IMR-90 (cell line): Measurements from ENCODE around the gene EMX1. TPM values are rescaled to one million over a fixed set of nuclear protein-coding genes. Genes with fewer than 3 reads are reported as not detected.
A peak's percentile ranks its signal among the peaks of the same experiment; 100 is the strongest.

ENCODE experiments used
- ATAC-seq: fragments of 200-7000 bp; cut with Tn5 transposase; 2 replicates; pipeline ENCODE4 v1.9.1; 2020; ENCODE audit warnings: low read depth, mild to moderate bottlenecking, moderate library complexity
- BruUV-seq: library from RNA; stranded (reverse); fragments of 400-500 nt; replicated peaks from 2 replicates; lab custom pipeline; 2021; lab: Mats Ljungman, UMichigan
- CTCF ChIA-PET: fragments of 300-600 bp; formaldehyde crosslinking; extraction: SDS; loops from one replicate; lab custom pipeline; 2021; ENCODE audit warnings: antibody characterized with exemption; lab: Yijun Ruan, JAX
- POLR2A ChIA-PET: fragments of 300-600 bp; sonication (Branson Sonifier 250); formaldehyde crosslinking; loops from one replicate; lab custom pipeline; 2022; ENCODE audit warnings: antibody characterized with exemption; ENCODE audit not compliant: unreplicated experiment; lab: Charles Lee
- DNase-seq: peaks from one replicate; pipeline ENCODE4 v3.0.0; 2013
- H2AFZ ChIP-seq: replicated peaks from 2 replicates; pipeline ENCODE3; 2013; ENCODE audit warnings: low read length, mild to moderate bottlenecking; ENCODE audit not compliant: poor library complexity
- H2AK5ac ChIP-seq: 2 replicates; pipeline ENCODE4 v1.6.1; 2013; ENCODE audit warnings: low read depth, low read length, inconsistent platforms
- H2AK9ac ChIP-seq: replicated peaks from 2 replicates; pipeline ENCODE3; 2013; ENCODE audit warnings: mild to moderate bottlenecking, low read depth, low read length, moderate library complexity; ENCODE audit not compliant: poor library complexity
- H2BK120ac ChIP-seq: 2 replicates; pipeline ENCODE4 v1.6.1; 2013; ENCODE audit warnings: low read depth, low read length, inconsistent platforms
- H2BK15ac ChIP-seq: 3 replicates; pipeline ENCODE4 v1.6.1; 2013; ENCODE audit warnings: low read depth, low read length, inconsistent platforms
- H2BK20ac ChIP-seq: 2 replicates; pipeline ENCODE4 v1.6.1; 2013; ENCODE audit warnings: low read depth, mild to moderate bottlenecking, inconsistent platforms, low read length, moderate library complexity
- H2BK5ac ChIP-seq: 2 replicates; pipeline ENCODE4 v1.6.1; 2013; ENCODE audit warnings: mild to moderate bottlenecking, low read depth, low read length, inconsistent platforms; ENCODE audit not compliant: poor library complexity, severe bottlenecking
- H3K14ac ChIP-seq: replicated peaks from 2 replicates; pipeline ENCODE4 v1.6.1; 2013; ENCODE audit warnings: low read depth, low read length, inconsistent platforms
- H3K18ac ChIP-seq: 2 replicates; pipeline ENCODE4 v1.6.1; 2013; ENCODE audit warnings: low read depth, low read length, control low read depth
- H3K23ac ChIP-seq: 2 replicates; pipeline ENCODE4 v1.6.1; 2013; ENCODE audit warnings: low read depth, low read length, inconsistent platforms
- H3K27ac ChIP-seq: 2 replicates; pipeline ENCODE4 v1.5.1; 2013; ENCODE audit warnings: mild to moderate bottlenecking, control low read depth, low read length; ENCODE audit not compliant: insufficient read depth
- H3K27me3 ChIP-seq: 2 replicates; pipeline ENCODE4 v1.6.1; 2013; ENCODE audit warnings: low read length; ENCODE audit not compliant: control insufficient read depth, insufficient read depth
- H3K36me3 ChIP-seq: 2 replicates; pipeline ENCODE4 v1.6.1; 2013; ENCODE audit warnings: low read length, mixed read lengths; ENCODE audit not compliant: control insufficient read depth, insufficient read depth
- H3K4ac ChIP-seq: 2 replicates; pipeline ENCODE4 v1.6.1; 2013; ENCODE audit warnings: low read depth, low read length, inconsistent platforms
- H3K4me1 ChIP-seq: 2 replicates; pipeline ENCODE4 v1.6.1; 2013; ENCODE audit warnings: low read length, mixed read lengths; ENCODE audit not compliant: control insufficient read depth, insufficient read depth
- H3K4me2 ChIP-seq: 2 replicates; pipeline ENCODE4 v1.6.1; 2013; ENCODE audit warnings: low read depth, mild to moderate bottlenecking, control low read depth, low read length, moderate library complexity
- H3K4me3 ChIP-seq: 2 replicates; pipeline ENCODE4 v1.5.1; 2013; ENCODE audit warnings: low read depth, mild to moderate bottlenecking, control low read depth, low read length, moderate library complexity; ENCODE audit not compliant: insufficient read depth
- H3K56ac ChIP-seq: 2 replicates; pipeline ENCODE4 v1.6.1; 2013; ENCODE audit warnings: low read length, inconsistent platforms; ENCODE audit not compliant: insufficient read depth; ENCODE audit errors: extremely low read depth
- H3K79me1 ChIP-seq, 2 experiments: 2 replicates each; pipeline ENCODE4 v1.6.1; 2013; ENCODE audit warnings: low read length in 2 of 2, inconsistent platforms in 1 of 2, low read depth in 1 of 2
- H3K9ac ChIP-seq: 2 replicates; pipeline ENCODE4 v1.6.1; 2013; ENCODE audit warnings: low read depth, low read length, control low read depth
- H3K9me1 ChIP-seq: 2 replicates; pipeline ENCODE4 v1.6.1; 2013; ENCODE audit warnings: low read length, inconsistent platforms; ENCODE audit not compliant: insufficient read depth
- H3K9me3 ChIP-seq: 2 replicates; pipeline ENCODE4 v1.6.1; 2013; ENCODE audit warnings: low read length; ENCODE audit not compliant: control insufficient read depth, insufficient read depth
- H4K20me1 ChIP-seq: 2 replicates; pipeline ENCODE4 v1.6.1; 2013; ENCODE audit warnings: low read length, inconsistent platforms; ENCODE audit not compliant: insufficient read depth
- H4K5ac ChIP-seq: 2 replicates; pipeline ENCODE4 v1.6.1; 2013; ENCODE audit warnings: mild to moderate bottlenecking, low read depth, low read length, control low read depth
- H4K8ac ChIP-seq, 2 experiments: 2 replicates each; pipeline ENCODE4 v1.6.1; 2013; ENCODE audit warnings: low read depth in 2 of 2, low read length in 2 of 2, control low read depth in 1 of 2, inconsistent platforms in 1 of 2
- H4K91ac ChIP-seq: 2 replicates; pipeline ENCODE4 v1.6.1; 2013; ENCODE audit warnings: low read depth, low read length, inconsistent platforms; ENCODE audit not compliant: insufficient read depth
- CEBPB ChIP-seq: IDR thresholded peaks from 2 replicates; pipeline ENCODE4 v1.6.1; 2012; ENCODE audit warnings: low read depth, low read length, improper control_type of control experiment
- MXI1 ChIP-seq: IDR thresholded peaks from 2 replicates; pipeline ENCODE4 v1.6.1; 2012; ENCODE audit warnings: low read depth, mild to moderate bottlenecking, low read length, moderate library complexity, borderline replicate concordance
- RAD21 ChIP-seq: IDR thresholded peaks from 2 replicates; pipeline ENCODE4 v1.6.1; 2012; ENCODE audit warnings: low read length, improper control_type of control experiment
- SMC3 ChIP-seq: fragments of 150-350 bp; IDR thresholded peaks from 2 replicates; pipeline ENCODE4 v1.6.1; 2016; ENCODE audit warnings: low read depth, mild to moderate bottlenecking, antibody characterized with exemption, low read length, moderate library complexity
- WGBS, 2 experiments: methylation state at CpG; one replicate each; pipeline versions ENCODE4 v1.1.5 to v1.1.7; 2013; ENCODE audit warnings: missing lambda C conversion rate in 2 of 2; ENCODE audit not compliant: insufficient read length in 1 of 2; ENCODE audit errors: extremely low coverage in 2 of 2; 5-methylcytosine and 5-hydroxymethylcytosine counted together
- dilution Hi-C: fragments of 300-500 bp; cut with HindIII; formaldehyde crosslinking; loops from one replicate; pipeline ENCODE4 v1.14.3; 2018; ENCODE audit warnings: low sequenced_read_pairs; ENCODE audit not compliant: unreplicated experiment
- in situ Hi-C: fragments of 300-500 bp; cut with MboI; formaldehyde crosslinking; loops from 3 replicates; pipeline ENCODE4 v1.14.3; 2019; ENCODE audit warnings: low sequenced_read_pairs, inconsistent platforms, mixed read lengths
- intact Hi-C: fragments of 100-400 bp; cut with micrococcal nuclease; formaldehyde crosslinking; loops from 2 replicates; pipeline ENCODE4 v1.10.0; 2022
- polyA plus RNA-seq, 3 experiments: library from polyadenylated mRNA; depleted of rRNA; stranded (reverse); fragments of >200 nt; gene quantifications; 2 replicates each; pipeline ENCODE4 v1.2.3, GENCODE V29; 2012; ENCODE audit warnings: low replicate concordance in 1 of 3
- total RNA-seq: library from RNA; depleted of rRNA; stranded (reverse); fragments of >200 nt; gene quantifications from 2 replicates; pipeline ENCODE4 v1.2.3, GENCODE V29; 2012
- TF ChIP-seq, protein P1 (sequence below): conservative IDR thresholded peaks from 2 replicates; pipeline ENCODE4 v1.5.1; 2012; ENCODE audit warnings: mild to moderate bottlenecking, low read depth, low read length, improper control_type of control experiment

Gene EMX1
- total and polyA plus RNA-seq, 2 of the 4 experiments (the other 2 are of a cell fraction): not detected

DNA sequence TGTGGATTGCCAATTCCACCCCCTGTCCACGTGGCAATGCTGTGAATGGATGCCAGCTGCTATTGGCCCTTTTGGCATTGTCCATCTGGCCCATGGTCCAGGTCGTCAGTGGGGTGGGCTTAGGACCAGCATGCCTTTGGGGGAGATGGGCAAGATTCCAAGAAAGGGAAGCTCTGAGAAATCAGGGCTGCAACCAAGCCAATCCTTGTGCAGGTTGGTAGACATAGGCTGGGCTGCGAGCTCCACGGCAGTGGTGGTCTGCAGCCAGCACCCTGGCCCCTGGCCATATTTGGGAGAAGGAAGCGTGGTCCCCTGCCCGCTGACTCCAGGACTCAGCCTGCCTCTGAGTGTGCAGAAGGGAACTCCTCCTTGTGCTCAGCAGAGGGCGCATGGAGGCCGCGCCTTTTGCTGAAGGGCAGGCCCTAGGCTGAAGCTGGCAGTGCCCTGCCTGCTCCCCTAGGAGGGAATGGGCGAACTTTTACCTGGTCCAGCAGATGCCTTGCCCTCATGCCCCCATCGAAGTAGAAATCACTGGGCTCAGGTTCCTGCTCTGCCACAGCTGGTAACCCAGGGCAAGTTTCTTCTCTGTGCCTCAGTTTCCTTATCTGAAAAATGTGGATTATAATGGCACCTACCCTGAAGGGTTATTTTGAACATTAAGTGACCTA lies 24.7 kb upstream of the EMX1 start:
- H2AFZ ChIP-seq: peak overlapping the region; percentile 2
- H2BK5ac ChIP-seq: no peak overlapping the region
- no peak overlapping the region for H2BK20ac ChIP-seq
- no peak overlapping the region for H3K4ac ChIP-seq
- H2BK120ac ChIP-seq: no peak overlapping the region
- H3K27me3 ChIP-seq: peaks cover 20% of the 10 kb centered on the region
- H4K91ac ChIP-seq: no peak overlapping the region
- in situ Hi-C loops: loop anchor here (5.0 to 25.0 kb wide), 4 partner anchors 80 to 1355 kb away; partner anchors contain the start of gene SFXN5
- peaks cover 3% of the 10 kb centered on the region; the same call in 1 of the 2 replicates for H3K4me1 ChIP-seq
- H3K18ac ChIP-seq: no peak overlapping the region
- dilution Hi-C loops: no loop called here
- H3K27ac ChIP-seq: no peak overlapping the region
- ChIA-PET CTCF (interaction anchor here (0.7 to 2.7 kb wide), 15 partner anchors 9 to 320 kb away, joined by 3 to 15 read pairs (median 6); no protein-coding TSS in a partner anchor), POLR2A (interaction anchor here (0.6 kb wide), 1 partner anchor 66 kb away, joined by 12 read pairs; no protein-coding TSS in a partner anchor)
- H3K4me3 ChIP-seq: no peak overlapping the region
- no peak overlapping the region for H2AK5ac ChIP-seq
- peaks cover 5% of the 10 kb centered on the region; the same call in 1 of the 2 replicates for H3K9me1 ChIP-seq
- no peaks in the 10 kb centered on the region for H3K9me3 ChIP-seq
- no peak overlapping the region for H3K23ac ChIP-seq
- no peak overlapping the region for H3K4me2 ChIP-seq
- no peak overlapping the region for H4K8ac ChIP-seq
- no peak overlapping the region for H3K56ac ChIP-seq
- no TSS peak for BruUV-seq
- peak; percentile 70 for DNase-seq
- no peaks in the 10 kb centered on the region; the same call in 1 of the 2 replicates for H3K36me3 ChIP-seq
- intact Hi-C loops: loop anchor here (1.0 to 2.0 kb wide), 6 partner anchors 81 to 320 kb away; partner anchors contain the start of gene SFXN5
- no peak overlapping the region for H4K5ac ChIP-seq
- H4K20me1 ChIP-seq: peaks cover 12% of the 10 kb centered on the region
- H3K14ac ChIP-seq: no peak overlapping the region
- 3% methylated on average over 7 of the region's 11 CpGs; no CpG with 5 or more reads in 1 of the 2 experiments for WGBS, 2 experiments
- H3K9ac ChIP-seq: no peak overlapping the region
- no peak overlapping the region for H2AK9ac ChIP-seq
- H2BK15ac ChIP-seq: no peak overlapping the region
- peak; percentile 85 for ATAC-seq
- peaks cover 2 to 5% of the 10 kb centered on the region in 2 experiments; a peak in 1 of 4 replicates for H3K79me1 ChIP-seq
- TF ChIP-seq CEBPB (no peak), RAD21 (peak; percentile 87), MXI1 (peak; percentile 15; the same call in 1 of the 2 replicates), SMC3 (peak; percentile 90)
- TF ChIP-seq, protein P1, sequence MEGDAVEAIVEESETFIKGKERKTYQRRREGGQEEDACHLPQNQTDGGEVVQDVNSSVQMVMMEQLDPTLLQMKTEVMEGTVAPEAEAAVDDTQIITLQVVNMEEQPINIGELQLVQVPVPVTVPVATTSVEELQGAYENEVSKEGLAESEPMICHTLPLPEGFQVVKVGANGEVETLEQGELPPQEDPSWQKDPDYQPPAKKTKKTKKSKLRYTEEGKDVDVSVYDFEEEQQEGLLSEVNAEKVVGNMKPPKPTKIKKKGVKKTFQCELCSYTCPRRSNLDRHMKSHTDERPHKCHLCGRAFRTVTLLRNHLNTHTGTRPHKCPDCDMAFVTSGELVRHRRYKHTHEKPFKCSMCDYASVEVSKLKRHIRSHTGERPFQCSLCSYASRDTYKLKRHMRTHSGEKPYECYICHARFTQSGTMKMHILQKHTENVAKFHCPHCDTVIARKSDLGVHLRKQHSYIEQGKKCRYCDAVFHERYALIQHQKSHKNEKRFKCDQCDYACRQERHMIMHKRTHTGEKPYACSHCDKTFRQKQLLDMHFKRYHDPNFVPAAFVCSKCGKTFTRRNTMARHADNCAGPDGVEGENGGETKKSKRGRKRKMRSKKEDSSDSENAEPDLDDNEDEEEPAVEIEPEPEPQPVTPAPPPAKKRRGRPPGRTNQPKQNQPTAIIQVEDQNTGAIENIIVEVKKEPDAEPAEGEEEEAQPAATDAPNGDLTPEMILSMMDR: peak; percentile 88
